ENCODE data around the gene GCK.

GRCh38 chr7:44219371-44220045 lies 30.3 kb upstream of the GCK start:
- TF ChIP-seq CTCF (IDR thresholded peaks at IDR 0.05; ENCODE audit: extremely low read depth in 1 of 2, insufficient read depth in 1 of 2, low read depth in 1 of 2, low read length in 2 of 2) = no peak
- no peak for TF ChIP-seq POLR2AphosphoS5 (IDR thresholded peaks at IDR 0.05; ENCODE audit: insufficient read depth, low read depth, low read length)
- no peak for TF ChIP-seq MAX (IDR thresholded peaks at IDR 0.05; ENCODE audit: insufficient read depth, insufficient read length)
- no peak for TF ChIP-seq POLR2A (IDR thresholded peaks at IDR 0.05; ENCODE audit: low read depth, low read length)
